Transverse colon (tissue), 4 donors: ENCODE data around the gene CA6.

Experiments used
- EP300 ChIP-seq: sonication (generic); formaldehyde crosslinking; IDR thresholded peaks from one replicate; pipeline ENCODE4 v1.6.1; 2017; ENCODE audit warnings: antibody characterized with exemption, low read depth
- POLR2A ChIP-seq: fragments of 450-650 bp; IDR thresholded peaks from one replicate; pipeline ENCODE4 v1.6.1; 2016; ENCODE audit warnings: antibody characterized with exemption, mild to moderate bottlenecking, moderate library complexity
- POLR2AphosphoS5 ChIP-seq, 3 donors: sonication (generic); formaldehyde crosslinking; IDR thresholded peaks; one replicate each; pipeline ENCODE4 v1.6.1; 2016; ENCODE audit warnings: antibody characterized with exemption in 3 of 3
- TF ChIP-seq, protein P1 (sequence below), 5 experiments: fragments of 200-600 bp in 3 of 5; fragments of 450-650 bp in 2 of 5; sonication (generic) in 3 of 5; IDR thresholded peaks; 1 replicate in 2 of 5; 2 replicates in 3 of 5; pipeline ENCODE4 v1.5.1; 2016 to 2017; ENCODE audit warnings: antibody characterized with exemption in 5 of 5, inconsistent platforms in 3 of 5, mild to moderate bottlenecking in 2 of 5, moderate library complexity in 1 of 5

GRCh38 chr1:8939362-8939995, 6.2 kb upstream of the CA6 start:
- TF ChIP-seq POLR2A (no peak), POLR2AphosphoS5 (IDR thresholded peaks at IDR 0.05) (no peak), EP300 (no peak)
- TF ChIP-seq, protein P1, sequence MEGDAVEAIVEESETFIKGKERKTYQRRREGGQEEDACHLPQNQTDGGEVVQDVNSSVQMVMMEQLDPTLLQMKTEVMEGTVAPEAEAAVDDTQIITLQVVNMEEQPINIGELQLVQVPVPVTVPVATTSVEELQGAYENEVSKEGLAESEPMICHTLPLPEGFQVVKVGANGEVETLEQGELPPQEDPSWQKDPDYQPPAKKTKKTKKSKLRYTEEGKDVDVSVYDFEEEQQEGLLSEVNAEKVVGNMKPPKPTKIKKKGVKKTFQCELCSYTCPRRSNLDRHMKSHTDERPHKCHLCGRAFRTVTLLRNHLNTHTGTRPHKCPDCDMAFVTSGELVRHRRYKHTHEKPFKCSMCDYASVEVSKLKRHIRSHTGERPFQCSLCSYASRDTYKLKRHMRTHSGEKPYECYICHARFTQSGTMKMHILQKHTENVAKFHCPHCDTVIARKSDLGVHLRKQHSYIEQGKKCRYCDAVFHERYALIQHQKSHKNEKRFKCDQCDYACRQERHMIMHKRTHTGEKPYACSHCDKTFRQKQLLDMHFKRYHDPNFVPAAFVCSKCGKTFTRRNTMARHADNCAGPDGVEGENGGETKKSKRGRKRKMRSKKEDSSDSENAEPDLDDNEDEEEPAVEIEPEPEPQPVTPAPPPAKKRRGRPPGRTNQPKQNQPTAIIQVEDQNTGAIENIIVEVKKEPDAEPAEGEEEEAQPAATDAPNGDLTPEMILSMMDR (IDR thresholded peaks at IDR 0.05): no peak
